Epithelial cell of prostate (primary cell): Measurements from ENCODE around the gene FLRT2.

Experiments used
- DNase-seq: peaks from one replicate; pipeline ENCODE4 v3.0.0-alpha.2; 2011; ENCODE audit warnings: low read depth, low spot score
- H3K27ac ChIP-seq: fragments of 450-650 bp; 2 replicates; pipeline ENCODE4 v1.5.1; 2017; ENCODE audit warnings: mild to moderate bottlenecking

Gene FLRT2, protein sequence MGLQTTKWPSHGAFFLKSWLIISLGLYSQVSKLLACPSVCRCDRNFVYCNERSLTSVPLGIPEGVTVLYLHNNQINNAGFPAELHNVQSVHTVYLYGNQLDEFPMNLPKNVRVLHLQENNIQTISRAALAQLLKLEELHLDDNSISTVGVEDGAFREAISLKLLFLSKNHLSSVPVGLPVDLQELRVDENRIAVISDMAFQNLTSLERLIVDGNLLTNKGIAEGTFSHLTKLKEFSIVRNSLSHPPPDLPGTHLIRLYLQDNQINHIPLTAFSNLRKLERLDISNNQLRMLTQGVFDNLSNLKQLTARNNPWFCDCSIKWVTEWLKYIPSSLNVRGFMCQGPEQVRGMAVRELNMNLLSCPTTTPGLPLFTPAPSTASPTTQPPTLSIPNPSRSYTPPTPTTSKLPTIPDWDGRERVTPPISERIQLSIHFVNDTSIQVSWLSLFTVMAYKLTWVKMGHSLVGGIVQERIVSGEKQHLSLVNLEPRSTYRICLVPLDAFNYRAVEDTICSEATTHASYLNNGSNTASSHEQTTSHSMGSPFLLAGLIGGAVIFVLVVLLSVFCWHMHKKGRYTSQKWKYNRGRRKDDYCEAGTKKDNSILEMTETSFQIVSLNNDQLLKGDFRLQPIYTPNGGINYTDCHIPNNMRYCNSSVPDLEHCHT

DNA sequence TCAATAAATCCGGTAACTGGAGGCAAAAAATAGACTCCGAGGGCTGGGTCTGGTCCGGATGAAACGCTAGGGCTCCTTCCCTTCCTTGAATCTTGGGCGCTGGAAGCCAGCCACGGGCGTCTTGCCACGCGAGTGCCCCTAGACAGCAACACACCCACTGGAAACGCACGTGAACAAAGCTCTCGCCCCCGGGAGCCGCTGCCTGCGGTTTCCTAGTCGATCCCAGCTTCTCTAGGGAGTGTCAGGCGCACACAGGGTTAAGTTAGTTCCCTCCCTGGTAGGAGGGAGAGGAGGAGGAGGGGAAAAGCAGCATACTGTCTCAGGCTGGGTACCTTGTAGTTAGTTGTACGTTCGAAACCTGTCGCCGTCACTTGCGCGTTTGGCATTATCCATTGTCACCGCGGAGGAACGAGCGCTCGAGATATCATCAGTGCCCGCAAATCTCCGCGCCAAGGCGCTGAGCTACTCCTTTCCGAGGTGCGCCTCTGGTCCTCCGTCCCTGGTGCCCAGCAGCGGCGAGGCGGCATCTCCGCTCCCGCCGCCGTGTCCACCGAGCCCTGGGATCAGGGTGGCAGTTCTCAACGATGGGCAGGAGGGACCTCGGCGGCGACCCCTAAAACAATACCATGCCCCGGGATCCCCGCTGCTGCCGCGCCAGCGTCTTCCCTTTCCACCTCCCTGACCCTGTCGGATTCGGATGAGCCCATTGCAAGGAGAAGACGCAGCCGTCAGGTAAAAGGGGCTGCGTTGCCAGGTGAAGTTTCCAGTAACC lies at the start of gene FLRT2:
Gene FLRT2, plus strand, starts transcription at position 342 of the 772 bp plus-strand sequence. CDS start 91,371 bp downstream, outside the sequence.
- no peak for DNase-seq
- peak within 1 kb of the TSS; percentile 94 for H3K27ac ChIP-seq

DNA sequence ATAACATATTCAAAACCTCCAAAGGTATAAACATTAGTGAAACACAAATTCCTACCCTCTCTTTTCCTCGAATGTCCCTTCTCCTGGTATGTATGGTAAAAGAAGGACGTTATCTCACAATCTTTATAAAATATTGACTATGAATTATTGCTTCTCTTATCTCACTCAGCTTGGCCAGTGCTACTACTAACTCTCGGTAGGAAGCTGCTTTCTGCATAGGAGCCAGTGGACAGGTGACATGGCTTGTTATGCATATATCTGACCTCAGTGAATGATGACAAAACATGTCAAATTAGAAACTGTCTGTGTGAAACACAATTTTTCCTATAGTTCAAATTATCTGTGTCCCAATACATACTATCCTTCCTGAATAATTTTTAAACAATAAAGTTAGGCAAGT lies 48.5 kb upstream of the FLRT2 start:
- DNase-seq = no peak
- H3K27ac ChIP-seq = no peak overlapping the region

DNA sequence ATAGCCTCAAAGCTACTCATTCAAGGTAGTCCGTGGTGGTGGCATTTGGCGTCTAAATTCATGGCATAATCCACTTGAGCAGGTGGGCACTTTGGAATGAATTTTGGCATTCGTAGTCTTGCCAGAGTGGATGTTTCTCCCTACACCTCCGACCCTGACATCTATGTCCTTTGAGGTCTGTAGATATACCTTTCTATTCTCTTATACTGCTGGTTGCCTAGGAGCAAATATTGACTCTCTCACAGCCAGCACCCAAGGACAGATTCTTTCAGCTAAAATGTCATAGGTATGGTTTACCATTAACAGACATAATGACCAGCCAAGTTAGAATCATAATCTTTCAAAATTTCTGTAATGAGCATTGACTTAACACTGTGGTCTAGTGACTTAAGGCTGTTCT lies 47.4 kb upstream of the FLRT2 start:
- no peak for DNase-seq
- no peak overlapping the region for H3K27ac ChIP-seq

DNA sequence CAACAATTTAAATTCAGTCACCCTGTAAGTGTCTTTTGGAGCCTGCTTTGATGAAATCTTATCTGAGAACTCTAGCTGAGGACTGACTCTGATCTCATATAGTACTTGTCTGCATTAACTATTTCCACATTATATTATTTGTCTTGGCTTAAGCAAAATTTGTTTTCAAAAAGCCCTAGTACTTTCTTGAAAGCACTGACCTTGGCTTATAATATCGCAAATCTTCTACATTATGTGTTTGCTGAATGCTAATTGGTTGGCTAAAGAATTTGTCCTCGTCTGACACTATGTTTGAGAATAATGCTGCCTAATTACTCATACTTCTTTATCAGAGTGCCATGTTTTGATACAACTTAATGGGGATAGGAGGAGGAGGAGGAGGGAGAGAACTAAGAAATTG lies 46.9 kb upstream of the FLRT2 start:
- no peak for DNase-seq

DNA sequence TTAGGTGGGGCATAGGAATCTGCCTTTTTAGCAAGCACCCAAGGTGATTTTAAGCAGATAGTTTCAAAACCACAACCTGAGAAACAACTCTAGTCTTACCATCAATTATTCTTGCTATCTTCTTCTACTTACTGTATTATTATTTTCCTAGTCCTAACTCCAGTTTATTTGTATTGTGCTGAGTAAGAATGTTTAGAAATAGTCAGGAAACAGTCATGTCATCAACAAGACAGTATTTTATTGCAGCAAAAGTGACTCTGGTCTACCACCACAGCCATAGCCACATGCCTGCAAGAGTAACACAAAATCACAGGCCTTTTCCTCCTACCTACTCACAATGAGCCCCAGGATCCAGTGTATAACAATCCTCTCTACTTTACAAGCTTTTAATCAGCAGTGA lies 46.3 kb upstream of the FLRT2 start:
- H3K27ac ChIP-seq = no peak overlapping the region
- no peak for DNase-seq

More for the DNA sequence above, 46.9 kb upstream of the FLRT2 start:
- H3K27ac ChIP-seq = no peak overlapping the region

DNA sequence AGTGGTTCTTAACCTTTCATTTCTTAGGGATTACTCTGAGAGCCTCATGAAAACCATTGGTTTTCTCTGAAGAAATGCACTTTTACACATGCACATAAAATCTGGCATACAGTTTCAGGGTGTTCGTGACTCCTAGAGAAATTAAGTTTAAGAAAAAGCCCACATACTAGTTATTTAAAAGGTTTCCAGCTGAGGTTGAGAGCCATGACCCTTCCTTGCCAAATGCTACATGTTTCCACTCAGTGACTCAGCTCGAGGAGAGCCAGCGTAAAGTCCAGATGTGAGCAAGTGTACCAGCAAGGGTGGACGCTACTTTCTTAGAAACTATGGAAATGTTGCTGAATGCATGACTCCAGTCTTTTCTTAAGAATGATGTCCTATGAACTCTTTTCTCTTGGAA lies 42.7 kb upstream of the FLRT2 start:
- H3K27ac ChIP-seq = no peak overlapping the region
- no peak for DNase-seq

DNA sequence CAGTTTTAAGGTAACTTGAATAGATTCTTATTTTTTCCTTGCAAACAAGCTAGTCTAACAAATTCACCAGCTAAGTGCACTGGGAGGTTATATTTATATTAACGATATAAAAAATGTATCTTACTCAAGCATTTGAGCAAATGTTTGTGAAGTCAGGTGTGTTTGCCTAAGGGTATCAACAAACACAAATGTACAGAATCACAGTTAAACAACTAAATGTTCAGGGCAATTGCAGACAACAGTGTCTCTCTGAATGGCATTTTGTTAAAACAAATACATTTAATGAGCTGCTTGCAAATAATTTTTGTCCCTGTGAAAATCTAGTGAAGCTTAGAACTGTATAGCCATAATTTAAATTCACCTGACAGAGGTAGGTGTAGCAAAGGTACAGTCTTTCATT lies 28.2 kb upstream of the FLRT2 start:
- DNase-seq = no peak
- H3K27ac ChIP-seq = no peak overlapping the region

DNA sequence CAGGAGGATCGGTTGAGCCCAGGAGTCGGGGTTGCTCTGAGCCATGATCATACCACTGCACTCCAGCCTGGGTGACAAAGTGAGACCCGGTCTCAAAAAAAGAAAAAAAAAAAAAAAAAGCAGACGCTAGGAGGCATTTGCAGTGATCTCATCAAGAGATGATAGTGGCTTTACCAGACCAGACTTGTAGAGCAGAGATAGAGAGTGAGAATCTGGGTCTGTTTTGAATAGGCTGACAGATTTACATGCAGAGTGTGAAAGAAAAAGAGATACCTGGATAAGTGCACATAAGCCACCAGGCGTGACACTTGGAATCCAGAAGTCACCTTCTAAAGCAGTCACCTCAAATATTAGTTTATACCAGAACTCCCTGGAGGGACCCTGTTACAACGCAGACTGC lies 21.1 kb upstream of the FLRT2 start:
- DNase-seq = no peak
- H3K27ac ChIP-seq = no peak overlapping the region

DNA sequence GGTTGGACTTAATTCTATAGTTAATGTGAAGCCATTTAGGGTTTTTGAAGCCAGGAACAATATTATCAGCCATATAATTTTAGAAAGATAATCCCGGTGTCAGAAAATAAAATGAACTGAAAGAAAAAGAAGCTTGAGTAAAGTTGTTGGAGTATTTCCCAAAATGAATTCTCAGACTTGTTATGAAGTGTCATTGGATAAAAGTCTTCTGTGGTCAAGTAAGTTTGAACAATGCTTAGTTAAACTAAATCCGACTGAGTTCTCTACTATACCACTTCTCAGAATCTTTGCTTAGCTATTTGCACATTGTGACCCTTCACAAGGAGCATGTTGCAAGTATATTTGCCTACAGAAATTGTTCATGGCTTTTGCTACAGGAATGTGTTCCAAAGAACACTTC lies 17.5 kb upstream of the FLRT2 start:
- H3K27ac ChIP-seq = no peak overlapping the region
- no peak for DNase-seq

DNA sequence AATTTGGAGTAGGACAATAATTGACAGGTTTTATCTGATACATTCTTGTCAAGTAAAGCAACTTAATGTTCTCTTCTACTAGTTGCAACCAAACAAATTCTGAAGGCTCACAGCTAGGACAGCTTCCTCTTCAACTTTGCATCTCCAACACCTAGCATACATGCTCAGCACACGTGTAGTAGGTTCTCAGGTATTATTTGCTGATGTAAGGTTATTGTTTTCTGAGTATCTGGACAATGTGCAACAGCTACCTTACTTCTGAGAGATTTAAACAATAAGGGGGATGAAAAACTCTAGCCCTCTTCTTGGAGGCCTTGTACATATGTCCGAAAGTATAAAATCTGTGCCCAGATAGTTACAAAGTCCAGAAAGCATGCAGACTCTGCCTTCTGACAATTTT lies 15.5 kb upstream of the FLRT2 start:
- no peak overlapping the region for H3K27ac ChIP-seq
- DNase-seq = no peak

DNA sequence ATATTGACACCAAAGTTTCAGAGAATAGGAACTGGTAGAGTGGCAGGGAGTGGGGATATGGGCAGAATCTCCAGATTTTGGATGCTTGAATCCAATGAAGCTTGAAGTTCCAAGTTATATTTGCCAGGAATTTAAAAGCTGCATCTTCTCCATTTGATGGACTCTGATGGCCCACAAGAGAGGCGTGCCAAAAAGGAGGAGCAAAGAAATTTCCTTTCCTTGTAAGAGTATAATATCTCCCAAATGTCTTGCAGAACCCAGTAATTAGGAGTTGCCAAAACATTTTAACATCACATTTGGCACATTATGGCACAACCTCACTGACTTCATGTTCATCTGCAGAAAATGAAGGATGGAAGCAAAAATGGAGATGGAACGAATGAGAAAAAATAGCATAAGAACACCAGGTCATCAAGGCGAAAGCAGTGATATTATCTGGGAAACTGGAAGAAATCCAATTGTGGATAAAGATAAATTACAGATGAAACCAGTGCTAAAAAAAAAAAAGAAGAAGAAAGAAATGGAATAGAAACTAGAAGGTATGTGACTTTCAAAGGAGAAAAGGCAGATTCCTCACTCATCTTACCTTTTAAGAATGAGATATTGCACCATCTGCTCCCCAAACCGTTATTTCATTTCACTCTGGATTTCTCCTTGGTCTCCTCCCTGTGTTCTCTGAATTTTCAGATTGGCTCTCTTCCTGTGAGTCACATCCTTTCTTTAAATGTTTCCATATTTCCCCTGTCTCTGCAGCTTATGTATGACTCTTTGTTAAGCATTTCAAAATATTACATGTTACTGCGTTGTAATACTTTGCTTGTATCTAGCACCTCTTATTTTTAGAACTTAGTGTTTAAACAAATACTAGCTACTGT lies 13.5 kb upstream of the FLRT2 start:
- DNase-seq = no peak
- H3K27ac ChIP-seq = peak overlapping the region; percentile 92

DNA sequence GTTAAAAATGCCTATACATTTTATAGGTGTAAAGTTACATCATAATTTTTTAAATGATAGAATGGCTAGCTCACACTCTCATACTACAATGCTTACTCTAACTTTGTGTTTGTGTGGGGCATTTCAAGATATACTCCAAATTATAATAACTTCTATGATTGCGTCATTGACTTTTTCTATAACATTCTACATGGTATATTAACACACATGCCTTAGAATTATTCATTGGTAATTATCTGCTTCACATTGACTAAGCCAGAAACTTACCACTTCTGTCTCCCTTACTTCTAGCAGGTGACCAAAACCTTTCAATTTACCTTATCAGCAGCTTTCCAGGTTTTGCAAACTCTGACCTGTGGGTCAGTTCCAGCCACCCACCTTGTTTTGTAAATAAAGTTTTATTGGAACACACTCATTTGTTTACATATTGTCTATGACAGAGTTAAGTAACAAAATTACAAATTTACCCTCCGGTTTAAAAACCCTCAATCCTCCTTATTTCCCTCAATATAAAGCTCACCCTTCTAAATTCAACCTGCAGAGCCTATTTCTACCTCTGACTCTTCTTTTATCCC lies 12.7 kb upstream of the FLRT2 start:
- no peak for DNase-seq
- peak overlapping the region; percentile 92 for H3K27ac ChIP-seq

DNA sequence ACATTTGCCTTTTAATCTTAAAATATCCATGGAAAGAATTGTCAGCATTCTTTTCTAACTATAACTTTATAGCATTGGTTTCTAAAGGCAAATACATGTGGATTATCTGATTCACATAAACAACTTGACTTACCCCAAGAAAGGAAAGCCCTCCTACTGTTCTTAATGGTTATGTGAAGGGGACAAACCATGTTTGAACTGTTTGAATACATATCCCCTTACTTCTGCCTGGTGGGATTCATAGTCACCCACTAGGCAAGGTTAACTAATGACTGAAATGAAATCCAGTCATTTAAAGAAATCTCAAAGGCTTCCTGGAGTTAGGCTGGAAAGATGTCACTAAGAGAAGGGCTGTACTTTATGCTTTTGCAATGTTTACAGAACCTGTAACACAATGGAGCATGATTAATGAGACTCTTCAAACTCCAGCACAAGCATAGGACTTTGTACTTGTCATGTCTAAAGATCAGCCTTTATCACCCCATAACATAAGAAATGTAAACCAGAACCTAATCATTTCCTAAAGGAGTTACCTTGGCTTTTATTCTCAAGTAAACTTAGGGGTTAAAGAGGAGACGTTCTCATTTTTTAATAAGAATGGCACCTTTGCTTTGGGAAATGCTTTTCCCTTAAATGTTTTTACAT lies 10.2 kb upstream of the FLRT2 start:
- DNase-seq = no peak
- peak overlapping the region; percentile 8 for H3K27ac ChIP-seq

DNA sequence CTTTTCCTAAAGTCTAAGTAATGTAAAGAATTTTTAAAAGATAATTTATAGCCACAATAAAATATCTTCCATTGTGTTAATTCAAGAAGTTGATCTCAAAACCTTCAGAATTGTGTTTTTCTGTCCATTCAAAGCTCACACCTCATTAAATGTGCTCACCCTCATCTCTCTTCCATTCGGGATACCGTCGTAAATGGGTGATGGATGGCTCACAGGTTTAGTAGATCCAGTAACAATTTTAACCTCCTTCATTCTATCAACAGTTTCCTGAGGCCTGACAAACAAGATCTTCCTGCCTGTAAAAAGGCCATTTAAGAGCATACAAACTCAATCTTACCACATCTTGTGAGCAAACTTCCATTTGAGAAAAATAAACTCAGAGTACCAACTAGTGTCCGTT lies 9.4 kb upstream of the FLRT2 start:
- no peak overlapping the region for H3K27ac ChIP-seq
- no peak for DNase-seq

DNA sequence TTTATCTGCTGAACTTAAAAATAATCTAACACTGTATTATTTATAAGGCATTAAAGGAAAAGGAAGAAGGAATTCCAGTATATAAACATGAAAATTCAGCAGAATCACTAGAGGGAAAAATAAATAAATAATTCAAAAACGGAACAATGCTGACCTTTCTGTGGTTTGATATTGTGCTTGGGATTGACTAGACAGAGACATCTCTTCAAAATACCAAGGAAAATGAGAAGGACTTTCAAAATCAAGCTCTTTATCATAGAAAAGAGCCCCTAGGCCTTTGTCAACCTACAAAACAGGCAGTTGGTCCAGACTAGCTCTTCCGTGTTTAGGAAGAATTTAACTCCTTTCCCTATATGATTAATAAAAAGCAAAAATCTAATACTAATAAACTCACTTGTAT lies 6.3 kb upstream of the FLRT2 start:
- no peak overlapping the region for H3K27ac ChIP-seq
- DNase-seq = no peak

DNA sequence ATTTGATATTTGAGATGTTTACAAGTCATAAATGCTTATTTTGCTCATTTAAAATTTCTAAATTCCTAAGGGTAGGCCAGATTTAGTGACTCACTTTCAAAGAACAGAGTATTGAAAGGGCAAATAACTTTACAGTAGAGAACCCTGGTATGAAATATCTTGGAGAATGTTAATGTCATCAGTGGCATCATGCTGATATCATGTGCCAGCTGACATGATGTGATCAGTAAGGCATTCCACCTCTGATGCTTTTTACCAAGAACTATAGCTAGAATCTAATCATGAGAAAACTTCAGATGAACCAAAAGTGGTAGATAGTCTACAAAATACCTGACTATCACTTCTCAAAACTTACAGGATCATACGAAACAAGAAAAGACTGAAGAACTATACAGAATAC lies 2.9 kb upstream of the FLRT2 start:
- H3K27ac ChIP-seq = peak overlapping the region; percentile 94
- no peak for DNase-seq

DNA sequence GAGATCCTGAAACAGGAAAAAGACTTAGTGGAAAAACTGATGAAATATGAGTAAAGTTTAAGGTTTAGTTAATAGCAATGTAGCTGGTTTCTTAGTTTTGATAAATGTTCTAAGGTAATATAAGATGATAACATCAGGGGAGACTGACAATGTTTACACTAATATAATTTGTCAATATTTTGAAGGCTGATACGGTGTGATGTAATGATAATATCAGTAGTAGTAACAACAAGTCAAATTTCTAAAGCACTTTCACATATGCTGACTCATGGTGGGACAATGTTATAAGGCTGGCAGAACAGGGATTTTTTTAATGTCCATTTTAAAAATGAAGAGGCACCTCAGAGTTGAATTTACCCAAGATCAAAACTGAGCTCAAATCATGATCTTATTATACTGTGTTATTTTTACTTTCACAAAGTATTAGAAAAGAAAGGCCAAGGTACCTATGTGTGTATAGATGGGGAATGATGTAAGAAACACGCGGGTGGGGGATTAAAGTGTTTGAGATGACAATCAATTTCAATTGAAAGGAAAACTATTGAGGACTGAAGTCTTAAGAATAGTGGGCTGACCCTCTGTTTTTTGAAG lies 2.4 kb upstream of the FLRT2 start:
- peak overlapping the region; percentile 94 for H3K27ac ChIP-seq
- no peak for DNase-seq

DNA sequence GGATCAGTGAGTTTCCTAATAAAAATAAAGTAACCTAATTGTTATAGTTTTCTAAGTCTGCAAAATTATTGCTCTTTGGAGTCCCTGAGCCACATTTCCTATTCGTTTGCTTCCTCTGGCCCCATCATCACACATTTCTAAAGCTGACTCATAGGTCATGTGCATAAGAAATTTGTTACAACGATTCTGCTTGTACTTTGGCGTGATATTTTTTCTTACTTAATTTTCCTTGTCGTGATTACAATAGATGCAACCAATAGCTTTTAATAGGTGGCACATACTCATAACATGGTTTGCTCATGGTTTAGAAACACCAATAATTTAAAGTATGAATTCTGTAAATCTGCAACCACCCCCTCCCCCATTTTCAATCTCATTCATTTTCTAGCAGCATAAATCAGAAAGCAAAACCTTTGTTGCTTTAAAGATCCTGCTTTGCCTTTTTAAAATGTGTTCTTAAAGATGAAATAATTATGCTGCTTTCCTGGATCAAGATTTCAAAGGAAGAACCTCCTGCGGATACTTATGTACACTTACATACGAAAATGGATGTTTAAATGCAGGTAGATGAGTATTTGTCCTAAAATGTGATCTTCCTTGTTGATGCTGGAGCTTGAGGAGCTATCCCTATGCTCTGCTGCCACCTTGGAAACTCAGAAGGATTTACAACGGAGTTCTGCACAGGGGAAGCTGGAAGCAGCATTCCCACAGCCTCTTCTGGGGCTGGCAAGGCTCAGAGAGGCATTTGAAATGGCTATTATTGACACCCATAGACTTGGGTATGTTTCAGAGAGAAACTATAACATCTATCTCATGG lies 1.7 kb upstream of the FLRT2 start:
- peak; percentile 74 for DNase-seq
- H3K27ac ChIP-seq = peak overlapping the region; percentile 94
